H1 (cell line): ENCODE measurements around the gene KRT17. TPM values are rescaled to one million over a fixed set of nuclear protein-coding genes. Genes with fewer than 3 reads are reported as not detected.

ENCODE experiments used
- HDAC2 ChIP-seq, 2 experiments: fragments of 300-600 bp in 1 of 2; sonication (generic) in 1 of 2; IDR thresholded peaks; 2 replicates each; pipeline ENCODE4 v1.6.1; 2011 to 2012; ENCODE audit warnings: low read depth in 2 of 2, low read length in 2 of 2, mild to moderate bottlenecking in 2 of 2, moderate library complexity in 2 of 2, borderline replicate concordance in 1 of 2, inconsistent platforms in 1 of 2
- SIRT6 ChIP-seq: IDR thresholded peaks from one replicate; pipeline ENCODE4 v1.7.1; 2012; ENCODE audit warnings: low read length, inconsistent platforms
- TAF7 ChIP-seq: optimal IDR thresholded peaks from 2 replicates; pipeline ENCODE3; 2011; ENCODE audit warnings: low read depth, mild to moderate bottlenecking, inconsistent platforms, low read length, moderate library complexity, borderline replicate concordance
- TEAD4 ChIP-seq: IDR thresholded peaks from 2 replicates; pipeline ENCODE4 v1.6.1; 2012; ENCODE audit warnings: low read depth, low read length, inconsistent platforms, mixed read lengths
- YY1 ChIP-seq: IDR thresholded peaks from 2 replicates; pipeline ENCODE4 v1.6.1; 2011; ENCODE audit warnings: low read depth, mild to moderate bottlenecking, low read length
- polyA plus RNA-seq, 7 experiments: library from polyadenylated mRNA; depleted of rRNA in 3 of 7; stranded (reverse) in 5 of 7; unstranded in 2 of 7; fragments of >200 nt in 5 of 7; fragments of 200-250 nt in 2 of 7; gene quantifications; 1 replicate in 5 of 7; 2 replicates in 1 of 7; 4 replicates in 1 of 7; pipeline versions ENCODE4 v1.2.1 to v1.2.3, GENCODE V29; 2011 to 2013; ENCODE audit warnings: missing spikeins in 2 of 7, mixed read lengths in 2 of 7
- total RNA-seq: library from RNA; stranded (reverse); fragmentation: NEBNext Ultra II Directional; extraction: Animal tissue kit (Norgen Biotek cat#: 25700); gene quantifications from 2 replicates; pipeline ENCODE4 v1.2.1, GENCODE V29; 2021
- TF ChIP-seq, protein P1 (sequence below): fragments of 300-600 bp; sonication (generic); IDR thresholded peaks from 2 replicates; pipeline ENCODE4 v1.7.1; 2012; ENCODE audit warnings: low read length, moderate library complexity, mild to moderate bottlenecking, inconsistent platforms; ENCODE audit not compliant: insufficient replicate concordance
- TF ChIP-seq, protein P2 (sequence below): IDR thresholded peaks from 2 replicates; pipeline ENCODE4 v1.6.1; 2012; ENCODE audit warnings: inconsistent platforms
- TF ChIP-seq, protein P3 (sequence below): IDR thresholded peaks from 2 replicates; pipeline ENCODE4 v1.6.1; 2012; ENCODE audit warnings: inconsistent platforms

Gene KRT17
- total and polyA plus RNA-seq, 2 of the 8 experiments (the other 6 are each of a cell fraction or from before 2014, with no cell fraction given) = 0.50 to 0.95 TPM

DNA sequence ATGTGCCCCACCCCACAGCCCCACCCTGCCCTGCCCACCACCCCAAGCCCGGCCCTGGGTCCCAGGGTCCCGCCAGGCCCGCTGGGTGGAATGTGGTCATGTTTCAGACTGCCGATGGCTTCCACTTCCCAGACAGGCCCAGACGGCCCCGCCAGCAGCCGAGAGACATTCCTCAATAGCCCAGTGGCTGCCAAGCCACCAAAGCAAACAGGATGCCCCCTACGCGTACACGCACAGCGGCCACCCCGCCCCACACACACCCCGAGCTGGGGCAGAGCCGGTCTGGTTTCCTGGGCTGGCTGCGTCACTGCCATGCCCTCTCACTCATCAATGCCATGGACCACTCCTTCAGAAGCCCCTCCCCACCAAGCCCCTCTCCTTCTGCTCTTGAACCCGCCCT lies 1.2 kb upstream of the KRT17 start (continued):
- TF ChIP-seq, protein P1, sequence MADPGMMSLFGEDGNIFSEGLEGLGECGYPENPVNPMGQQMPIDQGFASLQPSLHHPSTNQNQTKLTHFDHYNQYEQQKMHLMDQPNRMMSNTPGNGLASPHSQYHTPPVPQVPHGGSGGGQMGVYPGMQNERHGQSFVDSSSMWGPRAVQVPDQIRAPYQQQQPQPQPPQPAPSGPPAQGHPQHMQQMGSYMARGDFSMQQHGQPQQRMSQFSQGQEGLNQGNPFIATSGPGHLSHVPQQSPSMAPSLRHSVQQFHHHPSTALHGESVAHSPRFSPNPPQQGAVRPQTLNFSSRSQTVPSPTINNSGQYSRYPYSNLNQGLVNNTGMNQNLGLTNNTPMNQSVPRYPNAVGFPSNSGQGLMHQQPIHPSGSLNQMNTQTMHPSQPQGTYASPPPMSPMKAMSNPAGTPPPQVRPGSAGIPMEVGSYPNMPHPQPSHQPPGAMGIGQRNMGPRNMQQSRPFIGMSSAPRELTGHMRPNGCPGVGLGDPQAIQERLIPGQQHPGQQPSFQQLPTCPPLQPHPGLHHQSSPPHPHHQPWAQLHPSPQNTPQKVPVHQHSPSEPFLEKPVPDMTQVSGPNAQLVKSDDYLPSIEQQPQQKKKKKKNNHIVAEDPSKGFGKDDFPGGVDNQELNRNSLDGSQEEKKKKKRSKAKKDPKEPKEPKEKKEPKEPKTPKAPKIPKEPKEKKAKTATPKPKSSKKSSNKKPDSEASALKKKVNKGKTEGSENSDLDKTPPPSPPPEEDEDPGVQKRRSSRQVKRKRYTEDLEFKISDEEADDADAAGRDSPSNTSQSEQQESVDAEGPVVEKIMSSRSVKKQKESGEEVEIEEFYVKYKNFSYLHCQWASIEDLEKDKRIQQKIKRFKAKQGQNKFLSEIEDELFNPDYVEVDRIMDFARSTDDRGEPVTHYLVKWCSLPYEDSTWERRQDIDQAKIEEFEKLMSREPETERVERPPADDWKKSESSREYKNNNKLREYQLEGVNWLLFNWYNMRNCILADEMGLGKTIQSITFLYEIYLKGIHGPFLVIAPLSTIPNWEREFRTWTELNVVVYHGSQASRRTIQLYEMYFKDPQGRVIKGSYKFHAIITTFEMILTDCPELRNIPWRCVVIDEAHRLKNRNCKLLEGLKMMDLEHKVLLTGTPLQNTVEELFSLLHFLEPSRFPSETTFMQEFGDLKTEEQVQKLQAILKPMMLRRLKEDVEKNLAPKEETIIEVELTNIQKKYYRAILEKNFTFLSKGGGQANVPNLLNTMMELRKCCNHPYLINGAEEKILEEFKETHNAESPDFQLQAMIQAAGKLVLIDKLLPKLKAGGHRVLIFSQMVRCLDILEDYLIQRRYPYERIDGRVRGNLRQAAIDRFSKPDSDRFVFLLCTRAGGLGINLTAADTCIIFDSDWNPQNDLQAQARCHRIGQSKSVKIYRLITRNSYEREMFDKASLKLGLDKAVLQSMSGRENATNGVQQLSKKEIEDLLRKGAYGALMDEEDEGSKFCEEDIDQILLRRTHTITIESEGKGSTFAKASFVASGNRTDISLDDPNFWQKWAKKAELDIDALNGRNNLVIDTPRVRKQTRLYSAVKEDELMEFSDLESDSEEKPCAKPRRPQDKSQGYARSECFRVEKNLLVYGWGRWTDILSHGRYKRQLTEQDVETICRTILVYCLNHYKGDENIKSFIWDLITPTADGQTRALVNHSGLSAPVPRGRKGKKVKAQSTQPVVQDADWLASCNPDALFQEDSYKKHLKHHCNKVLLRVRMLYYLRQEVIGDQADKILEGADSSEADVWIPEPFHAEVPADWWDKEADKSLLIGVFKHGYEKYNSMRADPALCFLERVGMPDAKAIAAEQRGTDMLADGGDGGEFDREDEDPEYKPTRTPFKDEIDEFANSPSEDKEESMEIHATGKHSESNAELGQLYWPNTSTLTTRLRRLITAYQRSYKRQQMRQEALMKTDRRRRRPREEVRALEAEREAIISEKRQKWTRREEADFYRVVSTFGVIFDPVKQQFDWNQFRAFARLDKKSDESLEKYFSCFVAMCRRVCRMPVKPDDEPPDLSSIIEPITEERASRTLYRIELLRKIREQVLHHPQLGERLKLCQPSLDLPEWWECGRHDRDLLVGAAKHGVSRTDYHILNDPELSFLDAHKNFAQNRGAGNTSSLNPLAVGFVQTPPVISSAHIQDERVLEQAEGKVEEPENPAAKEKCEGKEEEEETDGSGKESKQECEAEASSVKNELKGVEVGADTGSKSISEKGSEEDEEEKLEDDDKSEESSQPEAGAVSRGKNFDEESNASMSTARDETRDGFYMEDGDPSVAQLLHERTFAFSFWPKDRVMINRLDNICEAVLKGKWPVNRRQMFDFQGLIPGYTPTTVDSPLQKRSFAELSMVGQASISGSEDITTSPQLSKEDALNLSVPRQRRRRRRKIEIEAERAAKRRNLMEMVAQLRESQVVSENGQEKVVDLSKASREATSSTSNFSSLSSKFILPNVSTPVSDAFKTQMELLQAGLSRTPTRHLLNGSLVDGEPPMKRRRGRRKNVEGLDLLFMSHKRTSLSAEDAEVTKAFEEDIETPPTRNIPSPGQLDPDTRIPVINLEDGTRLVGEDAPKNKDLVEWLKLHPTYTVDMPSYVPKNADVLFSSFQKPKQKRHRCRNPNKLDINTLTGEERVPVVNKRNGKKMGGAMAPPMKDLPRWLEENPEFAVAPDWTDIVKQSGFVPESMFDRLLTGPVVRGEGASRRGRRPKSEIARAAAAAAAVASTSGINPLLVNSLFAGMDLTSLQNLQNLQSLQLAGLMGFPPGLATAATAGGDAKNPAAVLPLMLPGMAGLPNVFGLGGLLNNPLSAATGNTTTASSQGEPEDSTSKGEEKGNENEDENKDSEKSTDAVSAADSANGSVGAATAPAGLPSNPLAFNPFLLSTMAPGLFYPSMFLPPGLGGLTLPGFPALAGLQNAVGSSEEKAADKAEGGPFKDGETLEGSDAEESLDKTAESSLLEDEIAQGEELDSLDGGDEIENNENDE = no peak
- TF ChIP-seq, protein P2, sequence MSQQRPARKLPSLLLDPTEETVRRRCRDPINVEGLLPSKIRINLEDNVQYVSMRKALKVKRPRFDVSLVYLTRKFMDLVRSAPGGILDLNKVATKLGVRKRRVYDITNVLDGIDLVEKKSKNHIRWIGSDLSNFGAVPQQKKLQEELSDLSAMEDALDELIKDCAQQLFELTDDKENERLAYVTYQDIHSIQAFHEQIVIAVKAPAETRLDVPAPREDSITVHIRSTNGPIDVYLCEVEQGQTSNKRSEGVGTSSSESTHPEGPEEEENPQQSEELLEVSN = no peak
- TF ChIP-seq YY1 (no peak), SIRT6 (no peak), TAF7 (no peak), HDAC2 (IDR thresholded peaks at IDR 0.05; ENCODE audit: borderline replicate concordance in 1 of 2, low read depth in 2 of 2, low read length in 2 of 2) (no peak), TEAD4 (no peak)
- TF ChIP-seq, protein P3, sequence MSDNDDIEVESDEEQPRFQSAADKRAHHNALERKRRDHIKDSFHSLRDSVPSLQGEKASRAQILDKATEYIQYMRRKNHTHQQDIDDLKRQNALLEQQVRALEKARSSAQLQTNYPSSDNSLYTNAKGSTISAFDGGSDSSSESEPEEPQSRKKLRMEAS = no peak
